Endothelial cell of umbilical vein (primary cell): ENCODE results near the gene HOXA3.

Source experiments
- EZH2 ChIP-seq: IDR thresholded peaks from 2 replicates; pipeline ENCODE4 v1.6.1; 2012; ENCODE audit warnings: borderline replicate concordance, low read depth, mild to moderate bottlenecking, moderate library complexity, low read length, inconsistent platforms; ENCODE audit not compliant: severe bottlenecking
- GATA2 ChIP-seq: IDR thresholded peaks from 2 replicates; pipeline ENCODE4 v1.7.0; 2011; ENCODE audit warnings: low read depth, mild to moderate bottlenecking, moderate library complexity, mixed read lengths, low read length; ENCODE audit not compliant: insufficient read length, insufficient read depth
- JUN ChIP-seq: IDR thresholded peaks from 2 replicates; pipeline ENCODE4 v1.6.1; 2011; ENCODE audit warnings: borderline replicate concordance, low read depth; ENCODE audit not compliant: insufficient read length, insufficient read depth
- POLR2A ChIP-seq: IDR thresholded peaks from 2 replicates; pipeline ENCODE4 v1.6.1; 2012; ENCODE audit warnings: low read depth, mild to moderate bottlenecking, control low read depth, low read length
- TF ChIP-seq, protein P1 (sequence below), 2 donors: IDR thresholded peaks; 1 replicate in 1 of 2; 2 replicates in 1 of 2; pipeline ENCODE4 v1.5.1; 2011; ENCODE audit warnings: low read length in 2 of 2, mild to moderate bottlenecking in 2 of 2, moderate library complexity in 2 of 2, control low read depth in 1 of 2, inconsistent platforms in 1 of 2, low read depth in 1 of 2; ENCODE audit not compliant: insufficient read depth in 1 of 2; ENCODE audit errors: extremely low read depth in 1 of 2
- TF ChIP-seq, protein P2 (sequence below): IDR thresholded peaks from 2 replicates; pipeline ENCODE4 v1.6.1; 2011; ENCODE audit not compliant: insufficient read depth, insufficient read length

DNA sequence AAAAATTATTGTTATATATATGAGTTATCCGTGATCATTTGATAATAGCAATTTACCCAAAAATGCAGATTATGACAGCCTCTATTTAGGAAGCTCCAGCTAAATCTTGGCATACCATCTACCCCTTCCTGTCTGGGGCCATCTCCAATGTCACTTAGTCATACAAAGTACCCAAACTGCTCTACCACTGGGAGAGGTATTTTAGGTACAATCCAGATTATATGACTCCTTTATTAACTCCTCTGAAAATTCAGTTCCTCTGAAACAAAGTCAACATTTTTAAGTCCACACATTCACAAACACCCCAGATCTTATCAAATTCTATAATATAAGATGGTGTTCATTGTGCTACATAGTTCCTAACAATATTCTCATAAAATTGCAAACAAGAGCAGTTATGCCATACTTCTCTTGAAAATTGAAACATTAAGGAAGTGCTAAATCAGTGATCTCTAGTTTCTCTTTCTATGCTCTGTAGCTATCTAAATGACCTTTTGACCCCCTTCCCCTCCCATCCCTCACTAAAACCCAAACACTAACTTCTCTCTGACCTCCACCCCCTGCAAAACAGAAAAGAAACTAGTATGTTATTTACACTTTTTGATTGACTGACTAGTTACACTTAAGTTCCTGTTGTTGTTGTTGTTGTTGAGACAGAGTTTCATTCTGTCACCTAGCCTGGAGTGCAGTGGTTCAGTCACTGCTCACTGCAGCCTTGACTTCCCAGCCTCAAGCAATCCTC lies 73.0 kb downstream of the HOXA3 start:
- TF ChIP-seq, protein P1, sequence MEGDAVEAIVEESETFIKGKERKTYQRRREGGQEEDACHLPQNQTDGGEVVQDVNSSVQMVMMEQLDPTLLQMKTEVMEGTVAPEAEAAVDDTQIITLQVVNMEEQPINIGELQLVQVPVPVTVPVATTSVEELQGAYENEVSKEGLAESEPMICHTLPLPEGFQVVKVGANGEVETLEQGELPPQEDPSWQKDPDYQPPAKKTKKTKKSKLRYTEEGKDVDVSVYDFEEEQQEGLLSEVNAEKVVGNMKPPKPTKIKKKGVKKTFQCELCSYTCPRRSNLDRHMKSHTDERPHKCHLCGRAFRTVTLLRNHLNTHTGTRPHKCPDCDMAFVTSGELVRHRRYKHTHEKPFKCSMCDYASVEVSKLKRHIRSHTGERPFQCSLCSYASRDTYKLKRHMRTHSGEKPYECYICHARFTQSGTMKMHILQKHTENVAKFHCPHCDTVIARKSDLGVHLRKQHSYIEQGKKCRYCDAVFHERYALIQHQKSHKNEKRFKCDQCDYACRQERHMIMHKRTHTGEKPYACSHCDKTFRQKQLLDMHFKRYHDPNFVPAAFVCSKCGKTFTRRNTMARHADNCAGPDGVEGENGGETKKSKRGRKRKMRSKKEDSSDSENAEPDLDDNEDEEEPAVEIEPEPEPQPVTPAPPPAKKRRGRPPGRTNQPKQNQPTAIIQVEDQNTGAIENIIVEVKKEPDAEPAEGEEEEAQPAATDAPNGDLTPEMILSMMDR (IDR thresholded peaks at IDR 0.05; ENCODE audit: extremely low read depth in 1 of 2, insufficient read depth in 1 of 2, low read depth in 1 of 2, low read length in 2 of 2), result no peak
- no peak for TF ChIP-seq POLR2A
- TF ChIP-seq, protein P2, sequence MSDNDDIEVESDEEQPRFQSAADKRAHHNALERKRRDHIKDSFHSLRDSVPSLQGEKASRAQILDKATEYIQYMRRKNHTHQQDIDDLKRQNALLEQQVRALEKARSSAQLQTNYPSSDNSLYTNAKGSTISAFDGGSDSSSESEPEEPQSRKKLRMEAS, result no peak
- TF ChIP-seq EZH2, result no peak
- no peak for TF ChIP-seq JUN
- no peak for TF ChIP-seq GATA2
